Liver (tissue), 3 donors: ENCODE data around the gene FOLR3.

Experiments used
- CTCF ChIP-seq: fragments of 150-350 bp; IDR thresholded peaks from 2 replicates; pipeline ENCODE4 v1.5.1; 2017; ENCODE audit warnings: improper control_type of control experiment, low read depth, low read length; ENCODE audit not compliant: missing input control
- MAX ChIP-seq: IDR thresholded peaks from 2 replicates; pipeline ENCODE4 v1.6.1; 2016; ENCODE audit warnings: antibody characterized with exemption
- RAD21 ChIP-seq, 2 donors: IDR thresholded peaks; 2 replicates each; pipeline ENCODE4 v1.6.1; 2016; ENCODE audit warnings: antibody characterized with exemption in 2 of 2, mild to moderate bottlenecking in 2 of 2
- donor health status: healthy.
- donor health status: healthy.

- no peak for TF ChIP-seq MAX
- TF ChIP-seq RAD21 (IDR thresholded peaks at IDR 0.05): no peak
- no peak for TF ChIP-seq CTCF
Observed at GRCh38 chr11:72129381-72129780, 6.1 kb upstream of the FOLR3 start.
